ENCODE data around the gene DGKQ. TPM values are rescaled to one million over a fixed set of nuclear protein-coding genes. Genes with fewer than 3 reads are reported as not detected.

Gene DGKQ
- total and polyA plus RNA-seq, 2 experiments from 2014 or later, result 4.0 to 22.4 TPM

- H3K36me3 ChIP-seq (ENCODE audit: insufficient read depth), result no peaks in the 10 kb centered on the region
- H3K4me1 Mint-ChIP-seq, result peaks cover 9% of the 10 kb centered on the region
- H2AFZ ChIP-seq, result no peak overlapping the region
- H3K27ac ChIP-seq (ENCODE audit: low read depth), result 0 out of 2 replicates have a peak overlapping the region, but pooled peaks have one; percentile 66
- ATAC-seq (no peak), DNase-seq (ENCODE audit: low spot score) (no peak)
- no peak for TF ChIP-seq ZNF331 (CRISPR knock-in tag; IDR thresholded peaks at IDR 0.05; ENCODE audit: low read depth)
- TF ChIP-seq REST (IDR thresholded peaks at IDR 0.05; ENCODE audit: unreplicated experiment), result no peak
- TF ChIP-seq STAT1 (IDR thresholded peaks at IDR 0.05; ENCODE audit: unreplicated experiment), result no peak
- H3K4me3 Mint-ChIP-seq, result no peak overlapping the region
- H3F3A ChIP-seq (replicated peaks; ENCODE audit: low read depth), result 0 out of 2 replicates have a peak, but pooled peaks cover 3% of the 10 kb centered on the region
- H3K9me2 ChIP-seq (ENCODE audit: insufficient read depth), result no peaks in the 10 kb centered on the region
- no peak overlapping the region for H3K4me2 ChIP-seq
- H3K27ac Mint-ChIP-seq, result 0 out of 2 replicates have a peak overlapping the region, but pooled peaks have one; percentile 11
- H3K79me2 ChIP-seq (replicated peaks; ENCODE audit: insufficient read depth), result peaks cover 57% of the 10 kb centered on the region
- peaks cover 14% of the 10 kb centered on the region for H3K27me3 Mint-ChIP-seq (ENCODE audit: insufficient read depth, low read depth, poor library complexity)
- no peaks in the 10 kb centered on the region for H3K9me3 Mint-ChIP-seq
- H3K4me3 ChIP-seq, result no peak overlapping the region
- peaks cover 8% of the 10 kb centered on the region; the same call in 2 of the 3 replicates for H3K36me3 Mint-ChIP-seq (ENCODE audit: low read depth)
- H3K4me1 ChIP-seq (ENCODE audit: insufficient read depth), result no peaks in the 10 kb centered on the region
- no peaks in the 10 kb centered on the region for H3K27me3 ChIP-seq (ENCODE audit: insufficient read depth)
- H4K20me1 ChIP-seq (replicated peaks; ENCODE audit: insufficient read depth), result peaks cover 25% of the 10 kb centered on the region; the same call in 1 of the 2 replicates
Observed at GRCh38 chr4:915041-915474, 58.3 kb downstream of the DGKQ start.

- Mint-ChIP-seq H3K4me1 (peaks cover 9% of the 10 kb centered on the region), H3K4me3 (no peak overlapping the region), H3K27ac (no peak overlapping the region), H3K9me3 (no peaks in the 10 kb centered on the region), H3K36me3 (ENCODE audit: low read depth) (peaks cover 8% of the 10 kb centered on the region; the same call in 2 of the 3 replicates), H3K27me3 (ENCODE audit: insufficient read depth, low read depth, poor library complexity) (peaks cover 14% of the 10 kb centered on the region)
- Histone ChIP-seq H3K4me1 (ENCODE audit: insufficient read depth) (no peaks in the 10 kb centered on the region), H4K20me1 (replicated peaks; ENCODE audit: insufficient read depth) (peaks cover 25% of the 10 kb centered on the region; the same call in 1 of the 2 replicates), H3K4me3 (no peak overlapping the region), H3K4me2 (no peak overlapping the region), H3K36me3 (ENCODE audit: insufficient read depth) (no peaks in the 10 kb centered on the region), H3K9me2 (ENCODE audit: insufficient read depth) (no peaks in the 10 kb centered on the region), H3K27ac (ENCODE audit: low read depth) (no peak overlapping the region), H2AFZ (no peak overlapping the region), H3K27me3 (ENCODE audit: insufficient read depth) (no peaks in the 10 kb centered on the region), H3K79me2 (replicated peaks; ENCODE audit: insufficient read depth) (peaks cover 52% of the 10 kb centered on the region), H3F3A (replicated peaks; ENCODE audit: low read depth) (0 out of 2 replicates have a peak, but pooled peaks cover 3% of the 10 kb centered on the region)
- ATAC-seq (no peak), DNase-seq (ENCODE audit: low spot score) (no peak)
- TF ChIP-seq JUNB (IDR thresholded peaks at IDR 0.05; ENCODE audit: unreplicated experiment) (no peak), ZNF462 (CRISPR knock-in tag; IDR thresholded peaks at IDR 0.05) (no peak), NANOG (IDR thresholded peaks at IDR 0.05; ENCODE audit: borderline replicate concordance) (no peak), REST (IDR thresholded peaks at IDR 0.05; ENCODE audit: unreplicated experiment) (no peak), ZNF331 (CRISPR knock-in tag; IDR thresholded peaks at IDR 0.05; ENCODE audit: low read depth) (no peak)
Observed at GRCh38 chr4:914531-914930, 58.8 kb downstream of the DGKQ start.

All from GM23338 (cell line).